GM12892 (cell line): Measurements from ENCODE around the gene CAMK2G.
A peak's percentile ranks its signal among the peaks of the same experiment; 100 is the strongest.

Source experiments
- DNase-seq: peaks from one replicate; pipeline ENCODE4 v3.0.0; 2011; ENCODE audit not compliant: insufficient read length
- FAIRE-seq: peaks from 2 replicates; lab custom pipeline; 2011; peaks lifted over from hg19 to GRCh38; lab: Jason Lieb, UNC
- POLR2A ChIP-seq: IDR thresholded peaks from 2 replicates; pipeline ENCODE4 v1.6.1; 2011; ENCODE audit warnings: low read depth, low read length, control low read depth
- POLR2AphosphoS5 ChIP-seq: IDR thresholded peaks from 2 replicates; pipeline ENCODE4 v1.6.1; 2011; ENCODE audit warnings: low read depth, low read length, control low read depth
- TAF1 ChIP-seq: IDR thresholded peaks from 2 replicates; pipeline ENCODE4 v1.6.1; 2011; ENCODE audit warnings: low read depth, mild to moderate bottlenecking, control low read depth, low read length, borderline replicate concordance

CAMK2G gene

GRCh38 chr10:73875139-73875475, 752 bp upstream of the CAMK2G start:
- TF ChIP-seq TAF1 (no peak), POLR2AphosphoS5 (no peak), POLR2A (no peak; the same call in 1 of the 2 replicates)
- DNase-seq (no peak), FAIRE-seq (peak; percentile 64)

DNA sequence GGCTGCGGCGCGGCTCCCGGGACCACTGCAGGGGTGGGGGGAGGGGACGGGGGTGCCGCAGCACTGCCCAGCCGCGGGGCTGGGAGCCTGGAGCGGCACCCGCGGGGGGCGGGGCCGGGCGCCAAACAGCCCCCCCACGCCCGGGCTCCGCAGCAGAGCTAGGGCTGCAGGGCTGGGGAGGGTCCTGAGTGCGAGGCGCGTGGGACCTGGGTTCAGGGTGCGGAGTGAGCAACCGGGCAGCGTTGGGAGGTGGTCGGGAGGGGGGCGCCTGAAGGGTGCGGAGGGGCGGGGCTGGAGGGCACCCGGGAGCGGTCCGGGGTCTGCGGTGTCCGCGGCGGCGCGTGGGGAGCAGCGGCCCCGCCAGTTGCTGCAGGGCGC, 528 bp downstream of the CAMK2G start:
- FAIRE-seq, result no peak
- peak; percentile 46 for DNase-seq
- TF ChIP-seq POLR2A (no peak), POLR2AphosphoS5 (no peak)

- DNase-seq, result no peak
- no peak for FAIRE-seq
- no peak for TF ChIP-seq TAF1
- no peak for TF ChIP-seq POLR2A
- no peak for TF ChIP-seq POLR2AphosphoS5
These were observed 1.1 kb downstream of the CAMK2G start for GRCh38 chr10:73873142-73873837.

- FAIRE-seq (no peak), DNase-seq (no peak)
- no peak for TF ChIP-seq TAF1
- TF ChIP-seq POLR2A, result no peak
- no peak for TF ChIP-seq POLR2AphosphoS5
These were observed 2.1 kb downstream of the CAMK2G start for GRCh38 chr10:73872190-73872710.

- FAIRE-seq (no peak), DNase-seq (no peak)
These were observed 2.8 kb downstream of the CAMK2G start for GRCh38 chr10:73871295-73872189.

DNA sequence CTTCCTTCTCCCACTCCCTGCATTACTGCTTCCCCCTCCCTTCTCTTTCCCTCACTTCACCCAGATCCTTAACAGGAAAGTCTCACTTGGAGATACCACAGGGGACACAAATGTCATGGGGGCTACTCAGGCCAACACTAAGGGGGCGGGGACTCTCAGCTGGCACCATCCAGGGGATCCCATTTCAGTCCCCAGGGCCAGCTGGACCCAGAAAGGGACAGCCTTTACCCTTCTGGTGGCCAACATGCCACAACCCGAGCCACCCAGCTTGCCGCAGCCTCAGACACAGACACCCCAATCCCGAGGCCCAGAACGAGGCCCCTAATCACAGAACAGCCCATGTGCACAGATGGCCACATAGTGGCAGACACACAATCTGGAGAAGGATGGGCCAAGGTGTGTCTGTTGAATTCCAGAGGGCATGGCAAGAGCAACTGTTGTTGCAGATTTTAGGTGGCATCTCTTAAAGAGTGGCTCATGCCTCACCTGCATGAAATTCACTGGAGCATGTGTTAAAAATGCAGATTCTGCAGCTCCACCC, 5.6 kb downstream of the CAMK2G start:
- DNase-seq (no peak), FAIRE-seq (no peak)
- TF ChIP-seq POLR2AphosphoS5 (no peak), TAF1 (no peak), POLR2A (no peak)

More at GRCh38 chr10:73871295-73872189, 2.8 kb downstream of the CAMK2G start:
- TF ChIP-seq TAF1, result no peak
- TF ChIP-seq POLR2A, result no peak

GRCh38 chr10:73867871-73868631, 6.3 kb downstream of the CAMK2G start:
- no peak for TF ChIP-seq POLR2AphosphoS5
- TF ChIP-seq TAF1, result no peak
- FAIRE-seq, result no peak
- DNase-seq, result no peak

DNA sequence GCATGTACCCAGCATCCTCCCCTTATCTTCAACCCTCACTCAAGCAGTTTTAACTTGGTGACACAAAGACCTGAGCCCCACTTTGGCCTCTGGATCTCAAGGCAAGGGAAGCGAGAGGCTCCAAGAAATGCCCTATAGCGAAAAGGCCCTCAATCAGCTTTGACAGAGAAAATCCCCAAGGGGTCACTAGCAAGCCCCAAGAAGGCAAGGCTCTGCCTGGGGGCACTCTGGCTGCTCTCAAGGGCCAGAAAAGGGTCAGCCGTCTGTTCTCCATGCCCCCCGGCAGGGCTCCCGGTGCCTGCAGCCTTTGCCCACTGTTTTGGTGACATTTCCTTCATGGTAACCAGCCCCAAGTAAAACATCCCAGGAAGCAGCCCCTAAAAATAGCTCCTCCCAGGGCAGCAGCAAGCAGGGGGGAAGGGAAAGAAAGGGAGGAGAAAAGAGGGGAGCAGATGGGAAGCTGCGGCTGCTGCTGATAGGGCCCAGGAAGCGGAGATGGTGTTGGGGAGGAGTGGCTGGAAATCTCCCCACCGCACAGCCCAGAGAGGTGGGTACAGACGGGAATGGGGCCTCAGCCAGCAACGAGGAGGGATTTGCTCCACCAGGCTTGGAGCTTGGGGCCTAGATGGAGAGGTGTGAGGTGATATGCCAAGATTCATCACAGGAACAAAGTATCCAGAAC, 7.1 kb downstream of the CAMK2G start:
- DNase-seq (no peak), FAIRE-seq (no peak)
- TF ChIP-seq TAF1 (no peak), POLR2AphosphoS5 (no peak), POLR2A (no peak)

DNA sequence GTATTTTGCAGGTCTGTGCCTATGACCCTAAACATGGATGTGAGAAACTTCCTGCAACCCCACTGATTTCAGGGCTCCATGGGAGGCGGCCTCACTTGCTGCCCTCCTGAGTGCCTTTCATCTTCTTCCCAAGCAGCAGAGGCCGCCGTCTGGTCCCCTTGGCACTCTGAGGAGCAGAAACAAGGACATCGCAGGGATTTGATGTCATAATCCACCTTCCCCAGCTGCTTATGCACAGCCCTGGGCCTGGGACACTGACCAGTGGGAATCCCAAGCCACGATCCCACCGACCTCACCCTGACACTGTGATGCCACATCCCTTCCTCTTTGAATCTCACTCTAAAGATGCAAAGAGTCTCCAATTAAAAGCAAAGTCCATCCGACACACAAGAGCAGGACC, 7.7 kb downstream of the CAMK2G start:
- DNase-seq (no peak), FAIRE-seq (peak; percentile 9)

DNA sequence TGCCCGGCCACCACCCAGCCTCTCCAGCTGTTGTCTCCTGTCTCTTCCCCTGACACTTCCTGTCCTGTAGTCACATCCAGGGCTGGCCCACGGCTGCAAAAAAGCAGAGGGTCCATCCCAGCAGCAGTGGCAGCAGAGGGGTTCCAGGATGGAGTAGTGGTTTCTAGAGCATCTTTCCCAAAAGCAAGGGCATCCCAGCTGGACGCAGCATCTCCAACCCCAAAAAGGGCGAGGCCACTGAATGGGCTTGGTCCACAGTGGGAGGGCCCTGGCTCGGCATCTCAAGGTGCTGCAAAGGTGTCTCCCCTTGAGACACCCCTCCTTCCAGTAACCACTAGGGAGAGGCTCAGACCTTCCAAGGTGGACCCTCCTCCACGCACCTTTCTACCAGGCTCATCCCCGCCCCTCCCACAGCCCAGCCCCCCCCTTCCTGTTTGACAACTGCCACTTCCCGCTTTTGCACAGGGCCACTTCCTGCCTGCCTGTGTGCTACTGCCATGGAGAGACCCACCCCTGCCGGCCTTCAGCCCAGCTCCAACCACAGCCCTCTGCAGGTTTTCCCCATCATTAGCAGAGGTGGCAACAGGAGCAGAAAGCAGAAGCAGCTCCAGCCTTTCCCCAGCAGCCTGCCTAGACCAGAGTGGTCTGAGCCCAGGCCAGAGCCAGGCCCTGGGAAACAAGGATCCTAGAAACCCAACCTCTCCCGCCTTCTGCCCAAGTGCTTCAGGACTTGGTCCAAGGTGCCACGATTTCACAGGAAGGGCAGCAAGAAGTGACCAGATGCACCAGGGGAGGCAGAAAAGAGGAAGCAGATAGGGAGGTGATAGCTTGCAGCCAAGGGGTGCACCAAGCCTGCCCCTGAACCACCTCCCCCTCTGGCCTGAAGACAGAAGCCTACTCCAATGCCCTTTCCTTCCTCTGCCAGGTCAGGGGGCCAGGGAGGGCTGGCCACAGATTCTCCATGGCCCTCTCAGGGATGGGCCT, 8.6 kb downstream of the CAMK2G start:
- TF ChIP-seq TAF1, result no peak
- TF ChIP-seq POLR2AphosphoS5, result 0 out of 2 replicates have a peak, but pooled peaks have one; percentile 34
- no peak; the same call in none of the 2 replicates for TF ChIP-seq POLR2A
- FAIRE-seq, result peak; percentile 96
- peak; percentile 75 for DNase-seq

More for the DNA sequence above, 7.7 kb downstream of the CAMK2G start:
- TF ChIP-seq POLR2A, result no peak
- no peak for TF ChIP-seq TAF1
- no peak for TF ChIP-seq POLR2AphosphoS5
